Stimulated activated CD8-positive, alpha-beta memory T cell treated with anti-CD3 and anti-CD28 coated beads, Interleukin-2, amount 100 ng/mL, for 48 hours (primary cell): Measurements from ENCODE around the gene PTK7.
A peak's percentile ranks its signal among the peaks of the same experiment; 100 is the strongest.
"Not testable (repeated sequence)": the region's sequence is repeated elsewhere in the genome, so short reads cannot be mapped to it uniquely, and the experiment has no call there.

Source experiments
- DNase-seq, 2 donors: peaks; one replicate each; pipeline ENCODE4 v3.0.0-alpha.2; 2020; ENCODE audit warnings: low read depth in 2 of 2

The PTK7 gene

DNA sequence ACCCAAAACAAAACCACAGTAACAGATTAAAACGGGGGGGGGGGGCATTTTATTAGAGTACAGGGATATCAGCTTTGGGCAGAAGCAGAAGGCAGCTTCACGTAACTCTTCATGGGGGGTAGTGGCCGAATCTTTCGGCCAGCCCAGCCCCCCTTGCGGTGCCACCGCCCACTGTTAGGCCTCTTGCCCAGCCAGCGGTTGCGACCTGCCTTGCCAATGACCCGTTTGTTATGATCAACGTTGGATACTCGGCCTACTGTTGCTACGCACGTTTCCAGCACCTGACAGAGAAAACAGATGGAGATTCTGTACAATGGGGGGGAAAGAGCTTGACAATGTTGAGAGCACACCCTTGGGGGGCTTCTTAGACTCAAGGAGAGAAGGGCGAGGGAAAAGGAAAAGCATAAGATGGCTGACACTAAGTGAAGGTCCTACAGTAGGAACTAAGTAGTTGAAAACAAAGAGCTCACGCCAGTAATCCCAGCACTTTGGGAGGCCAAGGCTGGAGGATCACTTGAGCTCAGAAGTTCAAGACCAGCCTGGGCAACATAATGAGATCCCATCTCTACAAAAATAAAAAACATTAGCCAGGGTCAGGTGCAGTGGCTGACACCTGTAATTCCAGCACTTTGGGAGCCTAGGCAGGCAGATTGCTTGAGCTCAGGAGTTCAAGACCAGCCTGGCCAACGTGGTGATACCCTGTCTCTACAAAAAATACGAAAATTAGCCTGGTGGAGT, 21.7 kb upstream of the PTK7 start:
- no peak for DNase-seq

DNA sequence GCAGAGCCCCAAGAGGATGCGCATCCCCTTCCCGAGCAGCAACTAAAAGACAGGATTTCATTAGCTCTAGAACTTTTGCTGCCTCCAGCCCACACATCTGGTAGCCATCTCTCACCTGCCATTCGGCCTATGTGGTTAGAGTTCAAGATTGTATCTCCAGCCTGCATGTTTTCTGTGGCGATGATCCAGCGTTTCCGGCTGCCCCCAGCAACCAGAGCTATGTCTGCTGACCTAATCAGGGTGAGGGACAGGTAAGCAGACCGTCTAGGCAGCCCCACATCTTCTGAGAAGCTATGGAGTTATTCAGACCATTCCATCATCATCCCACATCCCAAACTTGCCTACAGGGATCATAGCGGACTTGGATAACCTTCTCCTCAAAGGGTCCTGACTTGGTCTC, 20.1 kb upstream of the PTK7 start:
- DNase-seq: no peak

DNA sequence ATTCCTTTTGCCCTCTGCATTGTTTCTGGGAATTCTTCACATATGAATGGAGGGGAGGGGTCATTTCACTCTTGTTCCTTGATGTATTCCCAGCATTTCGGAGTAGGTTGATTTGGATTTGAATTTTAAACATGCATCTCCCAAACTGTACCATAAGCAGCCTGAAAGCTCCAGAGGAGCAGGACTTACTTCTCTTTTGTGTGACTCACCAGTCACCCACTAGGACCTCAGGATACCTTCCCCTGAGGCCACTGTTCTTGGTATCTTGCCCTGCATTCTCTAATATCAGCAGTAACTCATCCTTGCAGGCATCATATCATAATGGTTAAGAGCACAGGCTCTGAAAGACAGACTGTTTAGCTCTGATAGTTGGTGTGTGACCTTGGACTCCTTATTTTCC, 17.6 kb upstream of the PTK7 start:
- DNase-seq: no peak

DNA sequence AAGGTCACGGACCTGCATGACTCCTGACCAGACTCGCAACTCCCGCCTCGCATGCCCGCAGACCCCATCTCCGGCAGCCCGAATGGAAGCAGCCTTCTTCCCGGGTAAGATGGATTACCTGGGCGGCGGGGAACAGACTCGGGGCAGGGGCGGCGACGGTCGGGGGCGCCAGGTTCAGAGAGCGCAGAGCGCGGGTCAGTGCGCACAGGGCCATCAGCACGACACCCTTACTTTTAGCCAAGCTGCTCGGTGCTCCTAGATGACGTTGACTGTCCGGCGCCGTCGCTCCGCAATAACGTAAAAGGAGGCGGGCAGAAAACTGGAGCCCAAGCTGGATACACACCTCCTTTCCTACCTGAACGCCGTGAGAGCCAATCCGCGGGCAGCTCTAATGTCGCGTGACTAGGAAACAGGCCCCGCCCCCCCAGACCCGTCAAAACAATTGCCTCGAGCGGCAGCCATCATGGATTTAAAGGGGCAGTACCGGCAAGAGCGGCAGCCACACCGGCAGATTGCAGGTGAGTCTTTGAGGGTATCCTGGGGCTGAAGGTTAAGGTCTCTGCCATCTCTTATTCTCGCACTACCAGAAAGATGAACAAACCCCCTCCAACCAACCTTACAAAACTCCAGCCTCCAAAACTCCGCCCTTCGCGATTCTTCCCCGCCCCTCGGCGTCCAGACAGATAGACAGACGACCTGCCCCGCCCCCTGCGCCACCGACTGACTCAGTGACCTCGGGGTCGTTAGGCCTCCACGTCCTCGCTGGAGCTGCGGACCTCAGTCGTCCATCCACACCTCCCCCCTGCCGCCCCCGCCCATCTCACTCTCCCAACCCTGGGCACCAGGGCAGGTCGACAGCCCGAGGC, 16.7 kb upstream of the PTK7 start, which contains the start of the genes KLC4 and MRPL2:
KLC4 (plus strand) TSS at position 464 of the 866 bp plus-strand sequence. CDS start 1,705 bp downstream, outside the sequence.
MRPL2 (minus strand) TSS at position 267 of the 866 bp plus-strand sequence; CDS start at position 214, 53 bp downstream.
- DNase-seq: peak; percentile 94 to 98

DNA sequence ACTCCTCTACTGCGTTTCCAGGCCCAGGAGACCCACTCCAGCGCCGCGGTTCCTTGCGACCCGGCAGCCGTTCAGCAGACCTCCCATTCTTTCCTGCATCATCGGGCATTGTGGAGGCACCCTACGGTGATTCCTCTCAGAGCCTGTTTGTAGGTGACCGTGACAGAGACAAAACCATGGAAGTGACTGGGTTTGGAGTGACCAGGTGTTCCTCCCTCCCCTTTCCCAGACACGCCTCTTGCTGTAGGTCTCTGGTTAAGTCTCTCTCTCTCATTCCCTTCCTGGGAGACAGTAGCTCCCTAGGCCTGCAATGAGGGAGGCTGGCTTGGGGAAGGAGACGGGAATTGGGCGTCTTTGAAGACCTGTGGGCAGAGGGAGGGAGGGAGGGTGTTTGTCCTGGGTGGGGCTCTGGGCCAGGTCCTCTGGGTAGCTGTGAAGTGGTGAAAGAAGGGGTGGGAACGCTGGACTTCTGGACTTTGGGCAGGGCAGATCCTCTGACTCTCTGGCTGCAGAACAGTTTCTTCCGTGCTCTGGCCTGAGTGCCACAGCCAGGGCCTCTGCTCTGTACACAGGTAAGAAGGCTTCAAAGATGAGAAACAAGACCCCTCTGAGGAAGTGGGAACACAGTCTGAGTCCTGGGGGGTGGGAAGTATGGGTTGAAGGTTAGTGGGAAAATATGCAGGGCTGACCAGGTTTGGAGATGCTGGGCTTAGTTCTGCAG, 15.9 kb upstream of the PTK7 start:
- DNase-seq: no peak

DNA sequence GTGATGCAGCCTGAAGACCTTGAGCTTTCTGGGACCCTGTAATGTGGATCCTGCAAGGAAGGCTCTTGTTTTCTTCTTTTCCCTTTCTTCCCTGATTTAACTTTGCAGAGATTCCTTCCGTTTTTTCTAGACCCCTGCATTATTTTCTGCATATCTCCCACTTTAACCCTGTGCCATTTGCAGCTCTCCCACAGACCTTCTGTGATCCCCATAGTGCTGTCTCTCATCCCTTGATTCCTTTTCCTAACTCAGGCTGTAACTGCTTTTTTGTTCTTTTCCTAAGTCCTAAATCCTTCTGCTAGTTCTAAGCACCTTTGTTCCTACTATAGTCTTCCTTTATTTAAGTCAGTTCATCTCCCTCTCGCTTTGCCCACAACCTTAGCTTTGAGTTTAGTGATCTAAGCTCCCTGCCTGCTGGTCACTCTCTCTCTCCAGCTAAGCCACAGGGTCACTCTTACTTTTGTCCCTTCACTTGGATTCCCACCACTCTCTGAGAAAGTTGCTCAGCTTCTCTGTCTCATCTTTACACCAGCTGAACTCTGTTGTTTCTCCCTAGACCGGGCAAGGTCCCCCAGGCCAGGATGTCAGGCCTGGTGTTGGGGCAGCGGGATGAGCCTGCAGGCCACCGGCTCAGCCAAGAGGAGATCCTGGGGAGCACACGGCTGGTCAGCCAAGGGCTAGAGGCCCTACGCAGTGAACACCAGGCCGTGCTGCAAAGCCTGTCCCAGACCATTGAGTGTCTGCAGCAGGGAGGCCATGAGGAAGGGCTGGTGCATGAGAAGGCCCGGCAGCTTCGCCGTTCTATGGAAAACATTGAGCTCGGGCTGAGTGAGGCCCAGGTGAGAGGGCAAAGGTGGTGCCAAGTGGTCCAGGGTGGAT, 15.1 kb upstream of the PTK7 start:
- no peak for DNase-seq

DNA sequence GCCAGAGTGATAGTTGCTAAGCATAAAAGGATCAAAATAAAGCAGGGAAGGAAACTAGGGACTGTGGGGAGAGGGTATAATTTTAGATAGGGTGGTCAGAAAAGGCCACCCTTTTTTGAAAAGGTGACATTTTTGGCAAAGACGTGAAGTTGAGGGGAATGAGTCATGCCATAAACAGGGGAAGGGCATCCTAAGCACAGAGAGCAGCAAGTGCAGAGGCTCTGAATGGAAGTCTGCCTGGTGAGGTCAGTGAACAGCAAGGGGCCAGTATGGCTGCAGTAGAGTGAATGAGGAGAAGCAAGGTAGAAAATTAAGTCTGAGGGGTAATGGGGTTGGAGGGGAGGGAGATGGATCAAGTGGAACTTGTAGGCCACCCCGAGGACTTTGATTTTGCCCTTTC, 14.3 kb upstream of the PTK7 start:
- no peak for DNase-seq

DNA sequence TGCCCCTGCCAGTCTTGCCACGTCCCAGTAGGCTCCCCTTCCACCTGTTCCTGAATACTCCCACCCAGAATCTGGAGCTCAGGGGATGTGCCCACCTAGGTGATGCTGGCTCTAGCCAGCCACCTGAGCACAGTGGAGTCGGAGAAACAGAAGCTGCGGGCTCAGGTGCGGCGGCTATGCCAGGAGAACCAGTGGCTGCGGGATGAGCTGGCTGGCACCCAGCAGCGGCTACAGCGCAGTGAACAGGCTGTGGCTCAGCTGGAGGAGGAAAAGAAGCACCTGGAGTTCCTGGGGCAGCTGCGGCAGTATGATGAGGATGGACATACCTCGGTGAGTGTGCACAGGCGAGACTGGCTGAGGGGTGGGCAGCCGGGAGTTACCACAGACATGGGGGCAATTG, 13.3 kb upstream of the PTK7 start:
- DNase-seq: no peak

DNA sequence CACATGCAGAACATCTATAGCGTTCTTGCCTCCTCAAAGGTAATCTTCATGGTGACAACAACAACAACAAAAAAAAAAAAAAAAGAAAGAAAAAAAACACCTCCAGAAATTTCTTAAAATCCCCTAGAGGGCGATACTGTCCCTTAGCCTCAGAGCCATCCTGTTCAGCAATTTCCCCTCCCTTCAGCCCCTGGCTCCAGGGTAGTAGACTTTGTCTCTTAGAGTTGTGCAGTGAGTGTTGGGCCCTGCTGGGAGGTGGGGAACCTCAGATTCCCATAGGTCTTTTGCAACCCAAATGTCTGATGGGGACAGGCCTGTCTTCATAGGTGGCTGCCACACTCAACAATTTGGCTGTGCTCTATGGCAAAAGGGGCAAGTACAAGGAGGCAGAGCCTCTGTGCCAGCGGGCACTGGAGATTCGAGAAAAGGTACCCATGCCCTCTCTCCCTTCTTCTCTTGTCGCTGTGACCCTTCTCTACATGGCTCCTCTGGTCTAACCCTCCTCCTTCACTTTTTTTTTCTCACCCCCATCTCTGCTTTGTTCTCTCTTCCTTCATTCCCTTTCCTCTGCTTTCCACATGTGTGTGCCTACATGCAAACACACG, 6.0 kb upstream of the PTK7 start:
- DNase-seq: no peak

DNA sequence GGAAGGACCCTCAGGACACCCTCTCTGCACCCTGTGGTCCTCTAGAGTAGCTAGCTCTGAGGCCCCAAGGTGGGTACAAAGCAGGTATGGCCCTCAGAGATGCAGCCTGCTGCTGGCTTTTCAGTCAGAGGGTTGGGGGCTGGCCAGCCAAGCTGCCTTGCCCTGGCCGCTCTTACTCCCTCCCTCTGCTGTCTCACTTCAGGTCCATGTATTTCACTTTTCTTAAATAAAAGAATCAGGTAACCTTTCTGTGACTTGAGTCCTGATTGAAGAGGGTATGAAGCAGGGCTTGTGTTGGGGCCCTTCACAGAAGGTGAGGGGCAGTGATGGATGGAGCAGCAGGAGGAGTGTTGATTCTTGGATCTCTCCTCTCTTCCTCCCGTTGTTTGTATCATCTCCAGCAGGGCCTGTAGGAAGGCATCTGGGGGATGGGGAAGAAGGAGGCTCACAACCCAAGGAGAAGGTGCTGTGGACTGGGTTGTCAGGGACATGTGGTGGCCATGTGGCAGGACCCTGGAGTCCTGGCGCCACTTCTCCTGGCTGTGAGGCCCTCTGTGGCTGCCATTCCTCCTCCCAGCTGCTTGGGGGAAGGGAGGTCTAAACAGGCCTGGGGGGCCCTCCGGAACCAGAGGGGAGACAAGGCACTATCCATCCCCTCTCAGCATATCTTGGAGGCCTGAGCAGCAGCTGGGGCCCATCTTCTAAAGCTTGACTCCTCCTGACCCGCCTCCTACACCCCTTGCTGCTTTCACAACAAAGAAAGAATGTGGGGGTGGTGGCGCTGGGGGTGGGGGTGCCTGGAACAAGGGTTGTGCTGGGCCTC, 1.1 kb upstream of the PTK7 start:
- DNase-seq: no peak

DNA sequence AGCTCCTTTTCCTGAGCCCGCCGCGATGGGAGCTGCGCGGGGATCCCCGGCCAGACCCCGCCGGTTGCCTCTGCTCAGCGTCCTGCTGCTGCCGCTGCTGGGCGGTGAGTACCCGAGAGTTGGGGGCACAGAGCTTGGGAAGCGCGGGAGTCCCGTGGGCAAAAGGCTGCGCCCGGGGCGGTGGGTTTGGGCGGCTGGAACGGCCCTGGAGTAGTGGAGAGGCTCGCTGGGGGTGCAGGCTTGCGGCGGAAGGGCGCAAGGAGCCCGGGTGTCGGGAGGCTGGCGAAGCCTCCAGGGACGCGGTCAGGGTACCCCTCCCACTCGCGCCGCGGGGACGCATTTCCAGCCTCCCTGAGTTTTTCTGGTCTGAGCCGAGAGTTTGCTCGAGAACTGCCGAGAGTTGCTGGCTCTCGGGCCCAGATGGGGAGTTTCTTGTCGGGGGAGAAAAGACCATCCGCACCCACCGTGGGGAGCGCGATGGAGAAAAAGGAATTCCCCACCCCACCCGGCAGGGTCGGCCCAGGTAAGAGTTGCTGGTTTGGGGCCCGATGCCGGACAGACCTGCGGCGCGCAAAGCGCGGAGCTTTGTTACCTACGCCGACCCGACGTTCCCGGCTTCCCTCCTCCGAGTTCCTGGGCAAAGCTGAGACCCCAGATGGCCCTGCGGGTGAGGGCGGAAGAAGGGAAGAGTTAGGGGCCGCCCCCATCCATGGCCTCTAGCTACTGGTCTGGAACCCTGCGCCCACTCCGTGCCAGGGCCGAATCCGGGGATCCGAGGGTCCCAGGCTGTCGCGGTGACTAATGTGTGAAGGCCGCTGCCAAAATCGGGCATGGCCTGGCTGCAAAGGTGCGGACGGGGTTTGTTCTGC, 584 bp downstream of the PTK7 start:
- no peak for DNase-seq

DNA sequence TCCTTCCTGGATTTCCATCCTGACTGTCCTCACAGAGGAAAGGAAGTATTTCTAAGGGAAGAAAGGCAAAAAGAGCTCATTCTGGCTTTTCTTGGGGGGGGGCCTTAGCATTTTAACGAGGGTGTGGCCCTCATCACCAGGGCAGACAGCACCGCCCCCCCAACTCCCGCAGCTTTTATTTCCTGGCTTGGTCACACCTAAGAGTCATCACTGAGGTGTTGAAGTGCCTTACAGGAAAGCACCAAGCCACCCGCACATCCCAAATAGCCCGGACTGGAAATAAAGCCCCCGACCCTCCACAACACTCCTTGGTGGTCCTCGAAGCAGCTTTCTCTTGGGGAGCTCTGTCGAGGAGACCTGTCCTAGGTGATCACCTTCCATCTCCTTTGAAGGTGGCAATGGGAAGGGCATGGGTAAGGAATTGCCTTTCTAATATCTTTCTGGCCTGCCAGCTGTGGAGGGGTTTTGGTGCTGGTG, 1.3 kb downstream of the PTK7 start:
- DNase-seq: no peak

DNA sequence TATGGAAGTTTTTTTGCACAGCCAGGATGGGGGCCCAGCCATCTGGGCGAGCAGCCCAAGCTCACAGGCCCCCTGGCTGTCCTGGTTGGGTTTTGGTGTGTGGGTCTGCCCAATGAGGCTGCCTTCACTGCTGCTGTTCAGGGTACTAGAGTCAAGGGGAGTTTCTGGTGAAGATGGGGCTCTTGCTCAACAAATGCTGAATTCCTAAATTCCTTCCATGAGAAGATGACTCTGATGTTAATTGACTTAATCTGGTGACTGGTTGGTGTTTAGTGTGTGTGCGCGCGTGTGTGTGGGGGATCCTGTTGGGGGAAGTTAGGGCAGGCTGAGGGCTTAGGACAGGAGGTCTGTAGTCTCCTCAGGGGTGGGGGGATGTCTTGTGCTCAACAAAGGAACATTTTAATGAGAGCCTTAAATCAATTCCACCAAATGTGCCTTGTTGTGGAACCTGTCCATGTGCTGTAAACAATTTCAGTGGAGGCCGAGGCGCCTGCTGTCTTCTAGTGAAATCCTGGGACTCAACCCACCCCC, 1.9 kb downstream of the PTK7 start:
- no peak for DNase-seq

DNA sequence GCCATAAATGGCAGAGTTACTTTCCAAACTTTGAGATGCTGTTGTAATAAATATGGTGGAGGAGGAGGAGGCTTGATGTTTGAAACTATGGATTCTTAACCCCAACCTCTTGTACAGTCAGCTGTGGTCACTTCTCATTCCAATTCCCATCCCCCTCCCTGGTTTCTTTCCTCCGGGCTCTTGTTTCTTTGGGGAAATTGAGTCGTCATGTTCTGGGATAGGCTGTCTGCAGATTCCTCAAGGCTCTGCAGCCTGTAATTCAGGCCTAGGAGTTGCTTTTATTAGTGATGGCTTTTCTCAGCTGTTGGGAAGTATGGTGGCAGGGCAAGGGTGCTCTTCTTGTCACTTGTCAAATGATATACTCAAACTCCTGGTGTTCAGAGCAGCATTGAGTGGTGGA, 2.6 kb downstream of the PTK7 start:
- no peak for DNase-seq

DNA sequence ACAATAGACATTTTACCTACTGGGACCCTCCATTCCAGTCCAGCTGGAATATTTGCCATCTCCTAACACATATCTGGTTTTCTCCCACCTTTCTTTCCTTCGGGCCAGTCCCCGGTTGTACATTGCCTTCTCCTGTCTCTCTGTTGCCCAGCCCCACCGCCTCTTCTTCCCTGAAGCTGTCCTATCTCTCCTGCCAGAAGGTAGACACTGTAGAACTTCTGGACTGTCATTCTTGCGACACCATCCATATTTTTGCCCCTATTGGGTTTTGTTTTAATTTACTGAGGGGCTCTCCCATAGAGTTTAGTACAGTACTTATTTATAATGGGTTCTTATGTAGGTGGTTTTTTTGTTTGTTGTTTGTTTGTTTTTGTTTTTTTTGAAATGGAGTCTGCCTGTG, 4.9 kb downstream of the PTK7 start:
- DNase-seq: no peak

DNA sequence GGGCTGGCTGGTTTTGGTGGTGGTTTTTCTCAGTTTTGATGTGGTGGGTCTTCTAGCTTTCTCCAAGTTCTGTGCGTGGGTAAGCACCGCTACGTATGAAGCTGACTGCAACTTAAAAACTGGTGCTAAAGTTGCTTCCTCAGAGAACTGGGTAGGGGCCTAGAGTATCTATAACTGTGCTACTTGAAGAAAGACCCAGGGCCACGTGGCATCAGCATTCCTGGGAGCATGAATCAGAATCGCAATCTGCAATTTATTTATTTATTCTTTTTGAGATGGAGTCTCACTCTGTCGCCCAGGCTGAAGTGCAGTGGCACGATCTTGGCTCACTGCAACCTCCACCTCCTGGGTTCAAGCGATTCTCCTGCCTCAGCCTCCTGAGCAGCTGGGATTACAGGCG, 5.8 kb downstream of the PTK7 start:
- DNase-seq: not testable (repeated sequence)

DNA sequence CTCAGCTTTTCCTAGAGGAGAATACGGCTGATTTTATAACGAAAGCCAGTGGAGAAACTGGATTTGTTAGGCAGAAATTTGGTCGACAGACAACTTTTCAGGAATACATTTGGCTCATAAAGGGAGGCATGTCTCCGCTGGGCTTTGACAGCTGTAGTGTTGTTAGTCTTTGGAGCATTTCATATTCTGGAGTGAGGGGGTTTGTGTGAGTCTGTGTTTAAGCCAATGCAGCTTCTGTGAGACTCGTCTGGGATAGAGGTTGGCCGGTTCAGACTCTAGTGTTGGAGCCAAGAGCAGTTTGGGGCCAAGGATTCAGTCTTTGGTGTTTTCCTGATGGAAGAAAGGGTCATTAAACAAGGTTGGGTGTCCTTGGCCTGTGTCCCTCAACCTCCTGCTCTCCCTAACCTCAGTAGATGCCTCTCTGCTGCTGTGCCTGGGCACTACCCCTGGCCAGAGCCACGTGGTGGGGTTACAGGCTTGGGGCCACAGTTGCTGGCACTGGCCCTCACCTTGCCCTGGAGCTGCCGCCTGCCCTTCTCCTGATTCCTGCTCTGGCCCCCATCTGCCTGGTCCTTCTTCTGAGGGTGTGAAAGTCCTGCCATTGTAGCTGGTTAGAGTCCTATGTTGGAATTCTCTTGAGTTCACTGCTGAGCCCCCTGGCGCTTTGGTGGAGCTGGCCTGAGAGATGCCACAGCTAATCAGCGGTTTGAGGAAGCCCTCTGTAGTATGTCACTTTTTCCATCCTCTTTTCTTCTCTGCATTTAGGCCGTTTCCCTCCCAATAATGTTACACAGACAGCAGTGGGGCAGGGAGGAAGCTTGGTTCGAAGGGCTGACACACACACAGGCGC, 6.9 kb downstream of the PTK7 start:
- no peak for DNase-seq
